AG10803 (cell line): ENCODE data around the gene CAD.

ENCODE experiments used
- DNase-seq: peaks from one replicate; pipeline ENCODE4 v3.0.0; 2010; ENCODE audit warnings: low read depth
- H3K4me3 ChIP-seq: 2 replicates; pipeline ENCODE4 v1.5.1; 2011; ENCODE audit warnings: mild to moderate bottlenecking, low read length, control low read depth
- CTCF ChIP-seq: conservative IDR thresholded peaks from 2 replicates; pipeline ENCODE4 v1.5.1; 2011; ENCODE audit warnings: mild to moderate bottlenecking, low read length, control low read depth, inconsistent platforms

The CAD gene

GRCh38 chr2:27281442-27281841 lies 64.3 kb downstream of the CAD start:
- no peak for DNase-seq
- no peak overlapping the region for H3K4me3 ChIP-seq
- TF ChIP-seq CTCF, result no peak

GRCh38 chr2:27281855-27282559 lies 64.8 kb downstream of the CAD start, which contains the start of gene TRIM54:
Gene TRIM54, plus strand, starts transcription at chr2:27282429. Its CDS starts 303 bp downstream, at chr2:27282732.
- TF ChIP-seq CTCF, result no peak
- H3K4me3 ChIP-seq, result no peak within 1 kb of the TSS
- DNase-seq, result no peak

GRCh38 chr2:27282892-27283291 lies 65.7 kb downstream of the CAD start:
- TF ChIP-seq CTCF, result no peak
- DNase-seq, result no peak
- no peak overlapping the region for H3K4me3 ChIP-seq

- DNase-seq, result no peak
- no peak for TF ChIP-seq CTCF
- H3K4me3 ChIP-seq, result no peak overlapping the region
These were observed 67.8 kb downstream of the CAD start for GRCh38 chr2:27284996-27285395.

- TF ChIP-seq CTCF, result no peak
- H3K4me3 ChIP-seq, result no peak overlapping the region
- no peak for DNase-seq
These were observed 68.3 kb downstream of the CAD start for GRCh38 chr2:27285481-27285880.

GRCh38 chr2:27288610-27289009 lies 71.4 kb downstream of the CAD start:
- DNase-seq, result no peak
- no peak for TF ChIP-seq CTCF
- H3K4me3 ChIP-seq, result no peak overlapping the region

DNA sequence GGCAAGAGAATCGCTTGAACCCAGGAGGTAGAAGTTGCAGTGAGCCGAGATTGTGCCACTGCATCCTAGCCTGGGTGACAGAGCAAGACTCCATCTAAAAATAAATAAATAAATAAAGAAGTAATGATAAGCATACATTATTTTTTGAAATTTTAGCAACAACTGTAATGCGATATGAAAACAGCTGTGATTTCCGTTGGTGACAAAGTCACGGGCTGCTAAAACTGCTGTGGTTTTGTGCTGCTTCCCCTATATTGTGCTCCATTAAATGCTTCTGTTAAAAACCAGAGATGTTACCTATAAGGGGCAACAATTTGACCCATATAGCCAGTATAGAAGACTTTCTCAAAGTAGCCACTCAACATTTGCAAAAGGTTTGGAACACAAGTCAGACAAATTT lies 73.4 kb downstream of the CAD start:
- no peak for TF ChIP-seq CTCF
- DNase-seq, result no peak
- H3K4me3 ChIP-seq, result no peak overlapping the region
